ENCODE data around the gene CERS6. TPM values are rescaled to one million over a fixed set of nuclear protein-coding genes. Genes with fewer than 3 reads are reported as not detected.
A peak's percentile ranks its signal among the peaks of the same experiment; 100 is the strongest.

The CERS6 gene
- polyA plus RNA-seq, 1 donor from 2014 or later: 59.3 TPM

DNA sequence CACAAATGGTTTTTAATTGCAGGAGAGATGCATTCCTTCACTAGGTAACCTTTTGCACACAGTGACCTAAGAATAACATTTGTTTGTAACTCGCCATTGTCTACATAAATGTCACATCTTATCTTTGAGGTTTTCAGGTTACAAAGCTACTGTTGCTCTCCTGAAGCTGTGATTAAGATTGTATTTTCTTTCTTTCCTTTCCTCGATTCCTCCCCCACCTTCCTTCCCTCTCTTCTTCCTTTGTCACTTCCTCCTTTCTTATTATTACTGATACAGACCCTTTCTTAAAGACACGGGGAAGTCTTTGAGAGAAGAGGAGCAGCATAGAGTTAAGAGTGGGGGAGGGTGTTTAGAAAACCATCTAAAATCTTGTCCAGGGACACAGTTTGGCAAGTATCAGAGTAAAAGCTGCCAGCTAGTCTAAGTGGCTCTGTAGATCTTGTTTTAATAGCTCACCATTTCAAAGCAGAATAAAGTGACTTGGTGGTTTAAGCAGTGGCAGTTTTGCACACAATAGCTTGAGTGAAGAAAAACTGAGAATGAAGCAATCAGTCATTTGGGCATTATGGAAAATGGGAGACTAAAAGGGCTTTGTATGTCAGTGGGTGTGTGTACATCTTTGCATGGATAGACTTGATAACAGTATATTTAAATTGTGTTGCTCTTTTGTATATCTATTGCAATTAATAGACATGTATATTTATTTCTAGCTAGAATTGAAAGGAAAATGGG lies 10.9 kb downstream of the CERS6 start:
- Histone ChIP-seq H3K79me2 (replicated peaks; ENCODE audit: insufficient read depth, low read length) (peaks cover 74% of the 10 kb centered on the region), H3F3A (ENCODE audit: insufficient read depth, low read length, poor library complexity, severe bottlenecking) (no peaks in the 10 kb centered on the region), H2AFZ (ENCODE audit: low read depth, low read length) (no peak overlapping the region), H3K36me3 (ENCODE audit: insufficient read depth, low read length) (no peaks in the 10 kb centered on the region), H3K9ac (ENCODE audit: low read length) (no peak overlapping the region), H3K27me3 (ENCODE audit: insufficient read depth, low read depth, low read length) (no peaks in the 10 kb centered on the region), H4K20me1 (ENCODE audit: insufficient read depth) (no peaks in the 10 kb centered on the region), H3K4me2 (ENCODE audit: low read length) (peak overlapping the region; percentile 40), H3K27ac (ENCODE audit: low read length) (peak overlapping the region; percentile 31), H3K9me2 (ENCODE audit: insufficient read depth, low read length) (no peaks in the 10 kb centered on the region), H3K9me3 (ENCODE audit: low read length) (no peaks in the 10 kb centered on the region), H3K4me3 (ENCODE audit: low read length) (peak overlapping the region; percentile 32)
- TF ChIP-seq MXI1 (conservative IDR thresholded peaks at IDR 0.05; ENCODE audit: poor library complexity, severe bottlenecking) (no peak), TAF1 (IDR thresholded peaks at IDR 0.05; ENCODE audit: low read depth) (no peak), REST (IDR thresholded peaks at IDR 0.05; ENCODE audit: borderline replicate concordance) (no peak), SMC3 (conservative IDR thresholded peaks at IDR 0.05; ENCODE audit: poor library complexity) (no peak), POLR2AphosphoS5 (IDR thresholded peaks at IDR 0.05) (no peak)
- TF ChIP-seq, protein P1, sequence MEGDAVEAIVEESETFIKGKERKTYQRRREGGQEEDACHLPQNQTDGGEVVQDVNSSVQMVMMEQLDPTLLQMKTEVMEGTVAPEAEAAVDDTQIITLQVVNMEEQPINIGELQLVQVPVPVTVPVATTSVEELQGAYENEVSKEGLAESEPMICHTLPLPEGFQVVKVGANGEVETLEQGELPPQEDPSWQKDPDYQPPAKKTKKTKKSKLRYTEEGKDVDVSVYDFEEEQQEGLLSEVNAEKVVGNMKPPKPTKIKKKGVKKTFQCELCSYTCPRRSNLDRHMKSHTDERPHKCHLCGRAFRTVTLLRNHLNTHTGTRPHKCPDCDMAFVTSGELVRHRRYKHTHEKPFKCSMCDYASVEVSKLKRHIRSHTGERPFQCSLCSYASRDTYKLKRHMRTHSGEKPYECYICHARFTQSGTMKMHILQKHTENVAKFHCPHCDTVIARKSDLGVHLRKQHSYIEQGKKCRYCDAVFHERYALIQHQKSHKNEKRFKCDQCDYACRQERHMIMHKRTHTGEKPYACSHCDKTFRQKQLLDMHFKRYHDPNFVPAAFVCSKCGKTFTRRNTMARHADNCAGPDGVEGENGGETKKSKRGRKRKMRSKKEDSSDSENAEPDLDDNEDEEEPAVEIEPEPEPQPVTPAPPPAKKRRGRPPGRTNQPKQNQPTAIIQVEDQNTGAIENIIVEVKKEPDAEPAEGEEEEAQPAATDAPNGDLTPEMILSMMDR (IDR thresholded peaks at IDR 0.05; ENCODE audit: poor library complexity, severe bottlenecking): no peak

GRCh38 chr2:168467729-168468128 lies 11.7 kb downstream of the CERS6 start:
- peaks cover 74% of the 10 kb centered on the region for H3K79me2 ChIP-seq (replicated peaks; ENCODE audit: insufficient read depth, low read length)

More at GRCh38 chr2:168467729-168468128, 11.7 kb downstream of the CERS6 start:
- Histone ChIP-seq H3K36me3 (ENCODE audit: insufficient read depth, low read length) (no peaks in the 10 kb centered on the region), H3K27me3 (ENCODE audit: insufficient read depth, low read depth, low read length) (no peaks in the 10 kb centered on the region), H4K20me1 (ENCODE audit: insufficient read depth) (no peaks in the 10 kb centered on the region), H3K4me3 (ENCODE audit: low read length) (peak overlapping the region; percentile 32), H2AFZ (ENCODE audit: low read depth, low read length) (no peak overlapping the region), H3K9ac (ENCODE audit: low read length) (no peak overlapping the region), H3K27ac (ENCODE audit: low read length) (peak overlapping the region; percentile 31), H3K9me3 (ENCODE audit: low read length) (no peaks in the 10 kb centered on the region), H3K4me2 (ENCODE audit: low read length) (peak overlapping the region; percentile 40), H3K9me2 (ENCODE audit: insufficient read depth, low read length) (no peaks in the 10 kb centered on the region), H3F3A (ENCODE audit: insufficient read depth, low read length, poor library complexity, severe bottlenecking) (no peaks in the 10 kb centered on the region)
- TF ChIP-seq, protein P1 (IDR thresholded peaks at IDR 0.05; ENCODE audit: poor library complexity, severe bottlenecking): no peak
- TF ChIP-seq REST (IDR thresholded peaks at IDR 0.05; ENCODE audit: borderline replicate concordance): no peak
- TF ChIP-seq EZH2 (IDR thresholded peaks at IDR 0.05; ENCODE audit: borderline replicate concordance, insufficient read depth, low read length, poor library complexity, severe bottlenecking): no peak
- no peak for TF ChIP-seq MXI1 (conservative IDR thresholded peaks at IDR 0.05; ENCODE audit: poor library complexity, severe bottlenecking)
- no peak for TF ChIP-seq SMC3 (conservative IDR thresholded peaks at IDR 0.05; ENCODE audit: poor library complexity)
- no peak for TF ChIP-seq EP300 (conservative IDR thresholded peaks at IDR 0.05; ENCODE audit: poor library complexity, severe bottlenecking)
- TF ChIP-seq TAF1 (IDR thresholded peaks at IDR 0.05; ENCODE audit: low read depth): no peak
- TF ChIP-seq POLR2AphosphoS5 (IDR thresholded peaks at IDR 0.05): no peak
- no peak for TF ChIP-seq RAD21 (conservative IDR thresholded peaks at IDR 0.05)
